Neural cell (in vitro differentiated cells): ENCODE data around the gene CYP11A1. TPM values are rescaled to one million over a fixed set of nuclear protein-coding genes. Genes with fewer than 3 reads are reported as not detected.

Experiments
- H2AFZ ChIP-seq: fragments of 200-600, 300-800 bp; sonication (generic), shearing (Covaris generic); 2 replicates; pipeline ENCODE4 v1.6.0; 2014; ENCODE audit warnings: low read depth, mild to moderate bottlenecking, antibody characterized with exemption, low read length, moderate library complexity
- H3F3A ChIP-seq: fragments of 200-600 bp; shearing (Covaris generic); 2 replicates; pipeline ENCODE4 v1.6.1; 2016; ENCODE audit warnings: mild to moderate bottlenecking, moderate library complexity, mixed read lengths, antibody characterized with exemption, low read length; ENCODE audit not compliant: insufficient read depth, poor library complexity, severe bottlenecking
- H3K27ac ChIP-seq: fragments of 200-600, 300-800 bp; sonication (generic), shearing (Covaris generic); 2 replicates; pipeline ENCODE4 v1.5.1; 2014; ENCODE audit warnings: mild to moderate bottlenecking, low read length, moderate library complexity
- H3K27me3 ChIP-seq: fragments of 300-800, 200-600 bp; sonication (generic), shearing (Covaris generic); 2 replicates; pipeline ENCODE4 v1.6.0; 2014; ENCODE audit warnings: mild to moderate bottlenecking, low read depth, low read length, moderate library complexity; ENCODE audit not compliant: insufficient read depth
- H3K36me3 ChIP-seq: fragments of 300-800, 200-600 bp; sonication (generic), shearing (Covaris generic); 2 replicates; pipeline ENCODE4 v1.5.1; 2014; ENCODE audit warnings: mild to moderate bottlenecking, antibody characterized with exemption, low read length, moderate library complexity; ENCODE audit not compliant: insufficient read depth
- H3K4me2 ChIP-seq: fragments of 300-800, 200-600 bp; sonication (generic), shearing (Covaris generic); 2 replicates; pipeline ENCODE4 v1.6.0; 2014; ENCODE audit warnings: mild to moderate bottlenecking, low read length
- H3K4me3 ChIP-seq: fragments of 300-800, 200-600 bp; sonication (generic), shearing (Covaris generic); 2 replicates; pipeline ENCODE4 v1.5.1; 2014; ENCODE audit warnings: mild to moderate bottlenecking, low read length, moderate library complexity
- H3K79me2 ChIP-seq: fragments of 200-600 bp; shearing (Covaris generic); replicated peaks from 2 replicates; pipeline ENCODE4 v1.6.0; 2014; ENCODE audit warnings: mild to moderate bottlenecking, low read length, moderate library complexity; ENCODE audit not compliant: insufficient read depth
- H3K9ac ChIP-seq: fragments of 300-800, 200-600 bp; sonication (generic), shearing (Covaris generic); 2 replicates; pipeline ENCODE4 v1.6.1; 2016; ENCODE audit warnings: mild to moderate bottlenecking, low read length, mixed read lengths
- H3K9me2 ChIP-seq: fragments of 200-600 bp; shearing (Covaris generic); 2 replicates; pipeline ENCODE4 v1.6.1; 2016; ENCODE audit warnings: mild to moderate bottlenecking, low read length, mixed read lengths; ENCODE audit not compliant: insufficient read depth
- H3K9me3 ChIP-seq: fragments of 200-600, 300-800 bp; sonication (generic), shearing (Covaris generic); 2 replicates; pipeline ENCODE4 v1.6.1; 2016; ENCODE audit warnings: mild to moderate bottlenecking, mixed run types, low read length, moderate library complexity, mixed read lengths
- H4K20me1 ChIP-seq: fragments of 200-600 bp; shearing (Covaris generic); 2 replicates; pipeline ENCODE4 v1.6.1; 2016; ENCODE audit warnings: mild to moderate bottlenecking, mixed run types; ENCODE audit not compliant: insufficient read depth
- EP300 ChIP-seq: fragments of 450-650 bp; conservative IDR thresholded peaks from 2 replicates; pipeline ENCODE4 v1.6.1; 2014; ENCODE audit warnings: antibody characterized with exemption, mild to moderate bottlenecking, moderate library complexity; ENCODE audit not compliant: poor library complexity, severe bottlenecking
- EZH2 ChIP-seq: fragments of 200-600, 300-800 bp; shearing (Covaris generic), sonication (generic); IDR thresholded peaks from 2 replicates; pipeline ENCODE4 v1.6.1; 2014; ENCODE audit warnings: antibody characterized with exemption, low read length, borderline replicate concordance, mild to moderate bottlenecking; ENCODE audit not compliant: insufficient read depth, poor library complexity, severe bottlenecking
- MXI1 ChIP-seq: fragments of 450-650 bp; conservative IDR thresholded peaks from 2 replicates; pipeline ENCODE4 v1.6.1; 2014; ENCODE audit warnings: antibody characterized with exemption, mild to moderate bottlenecking; ENCODE audit not compliant: poor library complexity, severe bottlenecking
- POLR2AphosphoS5 ChIP-seq: IDR thresholded peaks from 2 replicates; pipeline ENCODE4 v1.6.1; 2012
- RAD21 ChIP-seq: fragments of 450-650 bp; conservative IDR thresholded peaks from 2 replicates; pipeline ENCODE4 v1.6.1; 2014; ENCODE audit warnings: antibody characterized with exemption, mild to moderate bottlenecking, moderate library complexity
- SMC3 ChIP-seq: fragments of 450-650 bp; conservative IDR thresholded peaks from 2 replicates; pipeline ENCODE4 v1.6.1; 2014; ENCODE audit warnings: antibody characterized with exemption, mild to moderate bottlenecking, moderate library complexity; ENCODE audit not compliant: poor library complexity
- TAF1 ChIP-seq: IDR thresholded peaks from 2 replicates; pipeline ENCODE4 v1.6.1; 2012; ENCODE audit warnings: low read depth
- polyA plus RNA-seq: library from polyadenylated mRNA; depleted of rRNA; stranded (reverse); fragments of >200 nt; gene quantifications from 2 replicates; pipeline ENCODE4 v1.2.3, GENCODE V29; 2014
- TF ChIP-seq, protein P1 (sequence below): fragments of 450-650 bp; IDR thresholded peaks from 2 replicates; pipeline ENCODE4 v1.5.1; 2014; ENCODE audit warnings: antibody characterized with exemption, mild to moderate bottlenecking, moderate library complexity; ENCODE audit not compliant: poor library complexity, severe bottlenecking
- TF ChIP-seq, protein P2 (sequence below): IDR thresholded peaks from 2 replicates; pipeline ENCODE4 v1.6.1; 2012; ENCODE audit warnings: borderline replicate concordance

The CYP11A1 gene
- polyA plus RNA-seq, 1 donor from 2014 or later: not detected

DNA sequence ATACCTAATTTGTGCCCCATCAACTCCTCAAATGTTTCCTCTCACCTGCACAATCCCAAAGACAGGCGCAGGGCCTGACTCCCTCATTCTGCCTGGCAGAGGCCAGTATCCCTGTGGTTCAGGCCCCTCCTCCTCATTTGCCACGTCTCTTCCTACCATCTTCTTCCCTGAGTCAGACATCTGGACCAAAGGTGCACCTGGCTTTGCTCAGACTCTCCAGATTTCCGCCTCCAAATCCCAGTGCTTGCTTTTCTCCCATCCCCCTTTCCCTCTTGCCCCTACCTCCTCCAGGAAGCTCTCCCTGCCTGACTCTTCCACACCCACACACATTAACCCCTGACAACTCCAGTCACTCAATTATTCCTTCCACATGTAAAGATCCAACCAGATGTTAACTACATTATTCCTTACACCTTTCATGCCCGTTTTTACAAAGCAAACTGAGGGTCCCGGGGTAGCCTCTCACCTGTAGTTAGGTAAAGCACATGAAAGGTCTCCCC, 46.7 kb upstream of the CYP11A1 start:
- no peak overlapping the region for H3K9ac ChIP-seq
- no peak overlapping the region for H3K27ac ChIP-seq
- H3K9me3 ChIP-seq: no peaks in the 10 kb centered on the region
- no peak overlapping the region for H2AFZ ChIP-seq
- H3K79me2 ChIP-seq: no peaks in the 10 kb centered on the region
- H3K9me2 ChIP-seq: no peaks in the 10 kb centered on the region
- H3K36me3 ChIP-seq: no peaks in the 10 kb centered on the region
- H3F3A ChIP-seq: no peaks in the 10 kb centered on the region
- no peak overlapping the region for H3K4me2 ChIP-seq
- H3K4me3 ChIP-seq: no peak overlapping the region
- TF ChIP-seq POLR2AphosphoS5: no peak
- TF ChIP-seq, protein P1, sequence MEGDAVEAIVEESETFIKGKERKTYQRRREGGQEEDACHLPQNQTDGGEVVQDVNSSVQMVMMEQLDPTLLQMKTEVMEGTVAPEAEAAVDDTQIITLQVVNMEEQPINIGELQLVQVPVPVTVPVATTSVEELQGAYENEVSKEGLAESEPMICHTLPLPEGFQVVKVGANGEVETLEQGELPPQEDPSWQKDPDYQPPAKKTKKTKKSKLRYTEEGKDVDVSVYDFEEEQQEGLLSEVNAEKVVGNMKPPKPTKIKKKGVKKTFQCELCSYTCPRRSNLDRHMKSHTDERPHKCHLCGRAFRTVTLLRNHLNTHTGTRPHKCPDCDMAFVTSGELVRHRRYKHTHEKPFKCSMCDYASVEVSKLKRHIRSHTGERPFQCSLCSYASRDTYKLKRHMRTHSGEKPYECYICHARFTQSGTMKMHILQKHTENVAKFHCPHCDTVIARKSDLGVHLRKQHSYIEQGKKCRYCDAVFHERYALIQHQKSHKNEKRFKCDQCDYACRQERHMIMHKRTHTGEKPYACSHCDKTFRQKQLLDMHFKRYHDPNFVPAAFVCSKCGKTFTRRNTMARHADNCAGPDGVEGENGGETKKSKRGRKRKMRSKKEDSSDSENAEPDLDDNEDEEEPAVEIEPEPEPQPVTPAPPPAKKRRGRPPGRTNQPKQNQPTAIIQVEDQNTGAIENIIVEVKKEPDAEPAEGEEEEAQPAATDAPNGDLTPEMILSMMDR: no peak
- TF ChIP-seq, protein P2, sequence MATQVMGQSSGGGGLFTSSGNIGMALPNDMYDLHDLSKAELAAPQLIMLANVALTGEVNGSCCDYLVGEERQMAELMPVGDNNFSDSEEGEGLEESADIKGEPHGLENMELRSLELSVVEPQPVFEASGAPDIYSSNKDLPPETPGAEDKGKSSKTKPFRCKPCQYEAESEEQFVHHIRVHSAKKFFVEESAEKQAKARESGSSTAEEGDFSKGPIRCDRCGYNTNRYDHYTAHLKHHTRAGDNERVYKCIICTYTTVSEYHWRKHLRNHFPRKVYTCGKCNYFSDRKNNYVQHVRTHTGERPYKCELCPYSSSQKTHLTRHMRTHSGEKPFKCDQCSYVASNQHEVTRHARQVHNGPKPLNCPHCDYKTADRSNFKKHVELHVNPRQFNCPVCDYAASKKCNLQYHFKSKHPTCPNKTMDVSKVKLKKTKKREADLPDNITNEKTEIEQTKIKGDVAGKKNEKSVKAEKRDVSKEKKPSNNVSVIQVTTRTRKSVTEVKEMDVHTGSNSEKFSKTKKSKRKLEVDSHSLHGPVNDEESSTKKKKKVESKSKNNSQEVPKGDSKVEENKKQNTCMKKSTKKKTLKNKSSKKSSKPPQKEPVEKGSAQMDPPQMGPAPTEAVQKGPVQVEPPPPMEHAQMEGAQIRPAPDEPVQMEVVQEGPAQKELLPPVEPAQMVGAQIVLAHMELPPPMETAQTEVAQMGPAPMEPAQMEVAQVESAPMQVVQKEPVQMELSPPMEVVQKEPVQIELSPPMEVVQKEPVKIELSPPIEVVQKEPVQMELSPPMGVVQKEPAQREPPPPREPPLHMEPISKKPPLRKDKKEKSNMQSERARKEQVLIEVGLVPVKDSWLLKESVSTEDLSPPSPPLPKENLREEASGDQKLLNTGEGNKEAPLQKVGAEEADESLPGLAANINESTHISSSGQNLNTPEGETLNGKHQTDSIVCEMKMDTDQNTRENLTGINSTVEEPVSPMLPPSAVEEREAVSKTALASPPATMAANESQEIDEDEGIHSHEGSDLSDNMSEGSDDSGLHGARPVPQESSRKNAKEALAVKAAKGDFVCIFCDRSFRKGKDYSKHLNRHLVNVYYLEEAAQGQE: no peak
- no peak for TF ChIP-seq EP300
- no peaks in the 10 kb centered on the region for H4K20me1 ChIP-seq
- H3K27me3 ChIP-seq: no peaks in the 10 kb centered on the region

DNA sequence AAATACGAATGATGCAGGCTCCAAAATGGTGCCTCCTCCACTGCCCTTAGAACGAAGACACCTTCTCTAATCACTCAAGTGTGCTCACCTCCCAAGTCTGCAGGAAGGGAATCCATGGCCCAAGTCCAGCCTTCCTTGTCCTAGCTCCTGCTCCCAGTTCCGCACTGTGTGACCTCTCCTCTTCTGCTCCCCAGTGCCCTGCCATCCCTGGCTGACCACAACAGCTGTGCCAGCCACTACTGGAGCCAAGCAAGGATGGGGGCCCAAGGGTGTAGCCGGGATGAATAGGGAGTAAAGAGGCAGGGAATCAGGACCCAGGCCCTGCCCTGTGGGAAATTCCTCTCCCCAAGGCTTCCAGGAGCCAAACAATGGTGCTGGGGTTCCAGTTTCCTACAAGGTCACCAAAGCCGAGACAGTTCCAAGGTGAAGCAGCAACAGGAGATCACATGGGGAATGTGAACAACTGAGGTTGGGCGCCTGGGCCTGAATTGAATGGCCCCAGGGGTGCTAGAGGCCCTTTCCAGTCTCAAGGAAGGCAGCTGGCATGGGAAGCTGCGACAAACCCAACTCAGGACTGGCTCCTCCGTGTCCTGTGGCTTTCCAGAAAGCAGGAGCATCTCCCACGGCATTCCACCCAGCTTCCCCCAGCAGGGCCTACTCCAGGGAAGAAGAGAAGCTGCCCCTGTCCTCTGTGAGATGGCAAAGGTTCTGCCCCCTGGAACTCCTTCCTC, 46.1 kb upstream of the CYP11A1 start:
- no peaks in the 10 kb centered on the region for H3F3A ChIP-seq
- no peak overlapping the region for H3K4me3 ChIP-seq
- H3K4me2 ChIP-seq: no peak overlapping the region
- no peaks in the 10 kb centered on the region for H3K9me2 ChIP-seq
- TF ChIP-seq MXI1 (no peak), POLR2AphosphoS5 (no peak)
- no peaks in the 10 kb centered on the region for H3K36me3 ChIP-seq
- H3K27me3 ChIP-seq: no peaks in the 10 kb centered on the region
- no peak overlapping the region for H3K27ac ChIP-seq
- H2AFZ ChIP-seq: no peak overlapping the region
- H3K9ac ChIP-seq: no peak overlapping the region
- no peaks in the 10 kb centered on the region for H4K20me1 ChIP-seq
- no peaks in the 10 kb centered on the region for H3K79me2 ChIP-seq
- no peaks in the 10 kb centered on the region for H3K9me3 ChIP-seq

DNA sequence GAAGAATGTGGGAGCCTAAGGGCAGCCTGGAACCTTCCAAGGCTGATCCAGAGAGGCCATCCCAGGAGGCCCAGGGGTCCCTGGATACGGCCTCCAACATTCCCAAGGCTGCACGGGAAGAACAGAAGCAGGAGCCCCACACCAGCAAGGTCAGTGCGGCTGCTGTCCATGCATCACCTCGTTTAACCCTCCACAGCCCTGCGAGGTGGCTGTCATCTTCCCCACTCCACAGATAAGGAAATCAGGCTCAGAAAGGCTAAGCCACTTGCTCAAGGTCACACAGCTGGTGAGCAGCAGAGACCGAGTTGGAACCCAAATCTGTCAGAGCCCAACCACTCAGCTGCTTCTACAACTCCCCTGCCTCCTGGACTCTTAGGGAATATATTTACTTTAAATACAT, 44.7 kb upstream of the CYP11A1 start:
- TF ChIP-seq, protein P2: no peak
- no peak for TF ChIP-seq POLR2AphosphoS5
- TF ChIP-seq, protein P1: no peak
- no peak for TF ChIP-seq SMC3
- TF ChIP-seq EP300: no peak
- no peak for TF ChIP-seq MXI1
- TF ChIP-seq RAD21: no peak
- no peak for TF ChIP-seq TAF1
- no peak for TF ChIP-seq EZH2
- Histone ChIP-seq H3K79me2 (no peaks in the 10 kb centered on the region), H3K4me3 (no peak overlapping the region), H3K9me2 (no peaks in the 10 kb centered on the region), H3K9ac (no peak overlapping the region), H3K4me2 (no peak overlapping the region), H2AFZ (no peak overlapping the region), H3F3A (no peaks in the 10 kb centered on the region), H3K36me3 (no peaks in the 10 kb centered on the region), H3K27ac (no peak overlapping the region), H4K20me1 (no peaks in the 10 kb centered on the region), H3K9me3 (no peaks in the 10 kb centered on the region), H3K27me3 (no peaks in the 10 kb centered on the region)
